Fibroblast of pulmonary artery (primary cell): ENCODE data around the gene ATXN2L.
"Not testable (repeated sequence)": the region's sequence is repeated elsewhere in the genome, so short reads cannot be mapped to it uniquely, and the experiment has no call there.

ENCODE experiments used
- DNase-seq: peaks from one replicate; pipeline ENCODE4 v3.0.0-alpha.2; 2010; ENCODE audit warnings: low read depth
- H3K4me3 ChIP-seq: replicated peaks from 2 replicates; pipeline ENCODE4 v1.5.1; 2011; ENCODE audit warnings: low read depth, mild to moderate bottlenecking, control low read depth, low read length, moderate library complexity
- CTCF ChIP-seq: IDR thresholded peaks from 2 replicates; pipeline ENCODE4 v1.5.1; 2011; ENCODE audit warnings: mild to moderate bottlenecking, control low read depth, low read length, inconsistent platforms; ENCODE audit errors: missing control alignments

ATXN2L gene

GRCh38 chr16:28822520-28823290, at the start of gene ATXN2L:
TSS of gene ATXN2L (plus strand) at chr16:28822999. CDS start at chr16:28823260, 261 bp downstream.
- TF ChIP-seq CTCF: no peak
- peak within 1 kb of the TSS; percentile 97 for H3K4me3 ChIP-seq
- peak; percentile 98 for DNase-seq

GRCh38 chr16:28781697-28782096, 41.1 kb upstream of the ATXN2L start:
- H3K4me3 ChIP-seq, DNase-seq: not testable (repeated sequence)

GRCh38 chr16:28782357-28782756, 40.4 kb upstream of the ATXN2L start:
- not testable (repeated sequence) for DNase-seq, H3K4me3 ChIP-seq

GRCh38 chr16:28802235-28803019, 20.4 kb upstream of the ATXN2L start:
- not testable (repeated sequence) for H3K4me3 ChIP-seq
- TF ChIP-seq CTCF: peak; percentile 33
- DNase-seq: peak; percentile 76

GRCh38 chr16:28807445-28808120, 15.2 kb upstream of the ATXN2L start:
- DNase-seq, H3K4me3 ChIP-seq: not testable (repeated sequence)

GRCh38 chr16:28820016-28820415, 2.8 kb upstream of the ATXN2L start:
- no peak for TF ChIP-seq CTCF
- no peak overlapping the region for H3K4me3 ChIP-seq
- no peak for DNase-seq

GRCh38 chr16:28820546-28820945, 2.3 kb upstream of the ATXN2L start:
- H3K4me3 ChIP-seq: not testable (repeated sequence)

GRCh38 chr16:28821874-28822519, 802 bp upstream of the ATXN2L start:
- no peak for TF ChIP-seq CTCF
- peak overlapping the region; percentile 97 for H3K4me3 ChIP-seq
- DNase-seq: no peak

More at GRCh38 chr16:28820546-28820945, 2.3 kb upstream of the ATXN2L start:
- not testable (repeated sequence) for DNase-seq
